BE2C (cell line): ENCODE results near the gene NRP2.

Experiments used
- DNase-seq: peaks from one replicate; pipeline ENCODE4 v3.0.0-alpha.2; 2020
- H3K27me3 ChIP-seq: fragments of 250-450 bp; sonication (Bioruptor Pico); 2 replicates; pipeline ENCODE4 v1.5.1; 2020; ENCODE audit warnings: mild to moderate bottlenecking
- H3K36me3 ChIP-seq: fragments of 250-450 bp; sonication (Bioruptor Pico); 2 replicates; pipeline ENCODE4 v1.5.1; 2020; ENCODE audit warnings: mild to moderate bottlenecking
- H3K4me1 ChIP-seq: fragments of 250-450 bp; sonication (Bioruptor Pico); 2 replicates; pipeline ENCODE4 v1.5.1; 2020
- H3K4me3 ChIP-seq: 2 replicates; pipeline ENCODE4 v1.5.1; 2011; ENCODE audit warnings: low read depth, low read length
- H3K9me3 ChIP-seq: fragments of 250-450 bp; sonication (Bioruptor Pico); 2 replicates; pipeline ENCODE4 v1.5.1; 2020
- CTCF ChIP-seq: IDR thresholded peaks from 2 replicates; pipeline ENCODE4 v1.5.1; 2012; ENCODE audit warnings: mild to moderate bottlenecking, low read depth, low read length

NRP2 gene

GRCh38 chr2:205720451-205720902, 38.2 kb downstream of the NRP2 start:
- DNase-seq, result no peak
- Histone ChIP-seq H3K4me1 (peaks cover 13% of the 10 kb centered on the region), H3K9me3 (no peaks in the 10 kb centered on the region), H3K36me3 (no peaks in the 10 kb centered on the region), H3K27me3 (no peaks in the 10 kb centered on the region), H3K4me3 (no peak overlapping the region)
- TF ChIP-seq CTCF, result no peak

GRCh38 chr2:205721057-205721449, 38.8 kb downstream of the NRP2 start:
- DNase-seq, result peak; percentile 42
- Histone ChIP-seq H3K36me3 (no peaks in the 10 kb centered on the region), H3K4me1 (peaks cover 8% of the 10 kb centered on the region), H3K27me3 (no peaks in the 10 kb centered on the region), H3K4me3 (no peak overlapping the region), H3K9me3 (no peaks in the 10 kb centered on the region)
- peak; percentile 57 for TF ChIP-seq CTCF

- Histone ChIP-seq H3K4me3 (no peak overlapping the region), H3K27me3 (no peaks in the 10 kb centered on the region), H3K9me3 (no peaks in the 10 kb centered on the region), H3K36me3 (no peaks in the 10 kb centered on the region), H3K4me1 (peaks cover 8% of the 10 kb centered on the region)
- TF ChIP-seq CTCF, result no peak
- DNase-seq, result no peak
Measured at GRCh38 chr2:205722283-205722918, 40.1 kb downstream of the NRP2 start.

GRCh38 chr2:205723179-205723578, 40.9 kb downstream of the NRP2 start:
- TF ChIP-seq CTCF, result no peak
- H3K36me3 ChIP-seq, result no peaks in the 10 kb centered on the region

GRCh38 chr2:205725059-205725458, 42.8 kb downstream of the NRP2 start:
- TF ChIP-seq CTCF, result no peak
- H3K36me3 ChIP-seq, result no peaks in the 10 kb centered on the region
- no peaks in the 10 kb centered on the region for H3K27me3 ChIP-seq
- H3K4me3 ChIP-seq, result no peak overlapping the region
- no peak for DNase-seq
- no peaks in the 10 kb centered on the region for H3K9me3 ChIP-seq
- peaks cover 23% of the 10 kb centered on the region for H3K4me1 ChIP-seq

More at GRCh38 chr2:205723179-205723578, 40.9 kb downstream of the NRP2 start:
- no peak overlapping the region for H3K4me3 ChIP-seq
- DNase-seq, result no peak
- H3K4me1 ChIP-seq, result peaks cover 8% of the 10 kb centered on the region
- H3K9me3 ChIP-seq, result no peaks in the 10 kb centered on the region
- no peaks in the 10 kb centered on the region for H3K27me3 ChIP-seq

GRCh38 chr2:205726506-205726905, 44.2 kb downstream of the NRP2 start:
- H3K9me3 ChIP-seq, result no peaks in the 10 kb centered on the region

More at GRCh38 chr2:205726506-205726905, 44.2 kb downstream of the NRP2 start:
- DNase-seq, result no peak
- Histone ChIP-seq H3K4me1 (peaks cover 27% of the 10 kb centered on the region), H3K4me3 (no peak overlapping the region), H3K27me3 (no peaks in the 10 kb centered on the region), H3K36me3 (no peaks in the 10 kb centered on the region)
- TF ChIP-seq CTCF, result no peak
